AG08396 (cell line): ENCODE results near the gene HLA-DRB5.
"Not testable (repeated sequence)": the region's sequence is repeated elsewhere in the genome, so short reads cannot be mapped to it uniquely, and the experiment has no call there.

ENCODE experiments used
- DNase-seq: peaks from one replicate; pipeline ENCODE4 v3.0.0; 2012; ENCODE audit warnings: low spot score, mixed read lengths

Gene HLA-DRB5

DNA sequence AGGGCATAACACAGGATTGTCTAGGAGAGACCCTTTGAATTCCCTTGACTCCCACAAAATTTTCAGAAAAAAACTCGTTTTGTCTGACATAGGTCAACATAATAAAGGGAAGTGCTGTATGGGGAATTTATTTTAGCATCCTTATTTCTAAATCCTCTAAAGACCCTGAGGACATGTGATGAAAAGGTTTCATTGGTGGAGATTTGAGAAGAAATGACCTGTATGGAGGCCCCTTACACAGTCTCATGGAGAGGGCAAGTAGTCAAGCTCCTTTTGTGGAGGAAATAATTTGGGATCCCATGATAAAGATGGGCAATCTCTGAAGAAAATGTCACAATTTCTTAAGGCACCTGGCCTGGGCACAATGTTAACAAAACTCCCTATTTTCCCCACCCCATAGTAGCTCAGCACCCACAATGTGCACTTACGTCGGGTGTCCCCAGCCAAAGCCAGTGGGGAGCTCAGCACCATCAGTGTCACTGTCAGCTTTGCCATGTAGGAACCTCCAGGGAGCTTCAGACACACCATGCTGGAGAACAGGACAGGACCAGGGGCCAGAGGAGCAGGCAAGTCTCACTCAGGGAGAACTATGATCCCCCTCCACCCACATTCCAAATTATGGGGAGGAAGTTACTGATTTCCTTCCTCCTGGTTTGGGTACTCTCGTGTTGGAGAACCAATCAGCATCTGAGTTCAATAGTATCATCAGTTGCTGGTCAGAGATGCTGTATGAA lies at the start of gene HLA-DRB5:
Gene HLA-DRB5, minus strand, starts transcription at position 591 of the 734 bp plus-strand sequence. Its CDS starts 63 bp downstream, at position 528.
- no peak for DNase-seq

- no peak for DNase-seq
Measured at GRCh38 chr6:32578962-32579361, 48.9 kb upstream of the HLA-DRB5 start.

- not testable (repeated sequence) for DNase-seq
Measured at GRCh38 chr6:32577493-32577892, 47.4 kb upstream of the HLA-DRB5 start.

DNA sequence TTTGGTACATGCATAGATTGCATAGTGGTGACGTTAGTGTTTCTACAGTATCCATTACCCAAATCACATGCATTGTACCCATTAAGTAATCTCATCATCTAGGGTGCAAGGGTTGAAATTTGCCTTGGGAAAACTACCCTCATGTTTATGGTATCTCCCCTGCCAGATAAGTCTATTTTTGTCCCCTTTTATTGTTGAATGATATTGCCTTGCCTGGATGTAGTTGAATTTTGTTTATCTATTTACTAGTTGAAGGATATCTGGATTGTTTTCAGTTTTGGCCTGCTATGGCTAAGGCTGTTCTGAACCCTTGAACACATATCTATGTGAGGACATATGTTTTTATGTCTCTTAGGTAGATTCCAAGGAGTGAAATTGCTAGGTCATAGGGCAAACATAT lies 46.2 kb upstream of the HLA-DRB5 start:
- DNase-seq = no peak

- no peak for DNase-seq
Measured at GRCh38 chr6:32570363-32570905, 40.3 kb upstream of the HLA-DRB5 start.

DNA sequence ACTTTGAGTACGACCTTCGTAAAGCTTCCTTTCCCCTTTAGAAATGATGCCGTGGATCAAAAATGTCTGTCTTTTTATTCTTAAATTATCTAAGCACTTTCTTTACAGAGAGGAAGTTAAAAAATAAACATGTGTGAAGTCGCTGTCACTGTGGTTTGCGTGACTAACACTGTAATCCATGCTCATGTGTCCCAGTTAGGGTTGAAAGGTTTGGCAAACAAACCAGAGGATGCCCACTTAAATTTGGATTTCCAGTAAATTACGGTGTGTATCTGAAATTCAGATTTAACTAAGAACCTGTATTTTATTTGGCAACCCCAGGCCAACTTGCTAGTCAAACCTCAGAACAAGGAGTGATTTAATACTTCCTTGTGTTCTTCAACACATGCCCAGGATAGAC lies 38.5 kb upstream of the HLA-DRB5 start:
- DNase-seq = no peak

DNA sequence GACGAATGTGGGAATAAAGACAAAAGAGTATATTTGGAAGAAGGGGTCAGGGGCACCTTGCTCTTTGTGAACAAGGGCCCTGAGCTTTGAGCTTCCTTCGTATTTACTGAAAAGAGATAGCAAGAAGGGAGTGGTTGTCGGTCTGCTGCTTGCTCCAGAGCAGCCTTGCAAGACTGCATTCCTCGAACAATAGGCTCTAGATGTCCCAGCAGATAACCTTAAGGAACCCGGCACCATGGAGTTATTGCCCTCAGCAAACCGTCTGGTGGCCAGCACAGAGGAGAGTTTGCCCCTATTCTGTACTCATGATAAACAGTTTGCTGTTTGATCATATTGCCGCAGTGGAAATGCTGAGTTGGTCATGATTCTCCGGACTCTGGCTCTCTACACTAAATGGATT lies 36.9 kb upstream of the HLA-DRB5 start:
- DNase-seq = no peak

- DNase-seq = no peak
Measured at GRCh38 chr6:32565511-32565910, 35.4 kb upstream of the HLA-DRB5 start.

- DNase-seq = no peak
Measured at GRCh38 chr6:32562940-32563339, 32.9 kb upstream of the HLA-DRB5 start.

- no peak for DNase-seq
Measured at GRCh38 chr6:32559747-32560146, 29.7 kb upstream of the HLA-DRB5 start.

DNA sequence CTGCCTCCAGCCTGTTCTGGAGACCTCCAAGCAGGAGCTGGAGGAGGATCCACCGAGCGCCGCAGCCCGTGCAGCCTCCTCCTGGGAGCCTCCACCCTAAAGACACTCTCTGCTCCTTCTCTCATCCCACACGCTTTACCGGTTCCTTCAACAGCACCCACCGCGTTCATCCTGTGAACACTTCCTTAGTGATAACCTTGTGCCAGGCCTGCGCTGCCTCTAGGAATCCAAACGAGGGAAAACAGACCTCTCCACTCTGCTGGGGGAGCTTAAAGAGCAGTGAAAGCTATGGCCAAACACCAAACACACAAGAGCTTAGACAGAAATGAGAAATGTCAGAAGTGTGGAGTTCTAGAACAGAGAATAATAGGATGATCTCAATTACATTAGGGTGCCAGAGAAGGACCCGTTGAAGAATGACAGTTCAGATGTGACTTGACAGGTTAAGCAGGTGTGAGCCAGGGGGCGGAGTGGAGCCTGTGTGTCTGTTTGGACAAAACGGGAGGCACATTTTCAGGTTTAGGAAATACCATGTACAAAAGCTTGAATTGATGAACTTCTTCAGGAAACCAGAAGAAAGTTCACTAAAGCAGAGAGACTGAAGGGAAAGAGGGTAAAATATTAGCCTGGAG lies 28.5 kb upstream of the HLA-DRB5 start:
- DNase-seq = no peak

DNA sequence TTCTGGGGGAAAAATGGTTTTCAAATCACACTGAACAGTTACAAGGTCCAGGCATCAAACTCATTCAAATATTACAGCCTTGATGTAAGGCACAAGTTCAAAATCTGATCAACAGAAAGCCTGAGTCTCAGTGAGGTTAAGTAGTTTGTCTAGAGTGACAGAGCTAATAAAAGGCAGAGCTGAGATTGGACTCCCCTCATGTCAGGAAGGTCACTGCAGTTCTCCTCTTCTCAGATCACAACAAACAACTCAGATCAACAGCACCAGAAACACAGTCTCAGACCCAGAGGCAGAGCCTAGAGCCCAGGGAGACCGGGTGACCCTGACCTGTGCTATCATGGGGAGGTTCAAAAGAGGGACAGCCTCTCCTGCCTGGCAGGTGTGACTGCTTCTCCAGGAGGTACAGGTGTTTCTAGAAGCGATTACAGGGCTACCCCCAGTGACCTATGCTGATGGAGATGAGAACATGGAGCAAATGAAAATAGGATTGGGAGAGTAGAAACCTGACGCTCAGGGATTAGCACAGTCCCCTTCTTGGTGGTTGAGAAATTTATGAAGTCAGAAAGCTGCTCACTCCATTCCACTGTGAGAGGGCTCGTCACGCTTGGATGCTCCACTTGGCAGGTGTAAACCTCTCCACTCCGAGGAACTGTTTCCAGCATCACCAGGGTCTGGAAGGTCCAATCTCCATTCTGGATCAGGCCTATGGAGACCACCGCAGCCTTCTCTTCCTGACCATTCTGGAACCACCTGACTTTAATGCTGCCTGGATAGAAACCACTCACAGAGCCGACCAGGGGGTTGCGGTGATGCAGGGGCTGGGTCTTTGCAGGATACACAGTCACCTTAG lies 24.3 kb upstream of the HLA-DRB5 start:
- DNase-seq = no peak

- no peak for DNase-seq
Measured at GRCh38 chr6:32553037-32553742, 23.1 kb upstream of the HLA-DRB5 start.

- DNase-seq = no peak
Measured at GRCh38 chr6:32551410-32551809, 21.3 kb upstream of the HLA-DRB5 start.

GRCh38 chr6:32539839-32540238 lies 9.8 kb upstream of the HLA-DRB5 start:
- no peak for DNase-seq

DNA sequence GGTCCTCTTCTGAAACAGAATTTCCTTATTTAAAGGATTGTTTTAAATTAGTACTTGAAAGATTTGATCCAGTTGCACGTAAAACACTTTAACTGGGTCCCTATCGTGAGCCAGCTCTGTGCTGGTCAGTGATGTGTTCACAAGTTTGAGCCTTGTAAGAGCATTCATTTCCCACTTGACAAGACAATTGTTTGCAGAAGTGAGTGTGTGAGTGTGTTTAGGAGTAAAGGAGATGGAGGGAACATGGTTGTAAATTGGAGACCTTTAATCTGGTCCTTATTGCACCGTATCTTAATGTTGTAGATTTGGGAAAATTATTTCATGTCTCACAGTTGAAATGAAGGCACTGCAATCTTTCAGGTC lies 325 bp upstream of the HLA-DRB5 start:
- DNase-seq = not testable (repeated sequence)

GRCh38 chr6:32522302-32523047 lies 7.6 kb downstream of the HLA-DRB5 start:
- no peak for DNase-seq

DNA sequence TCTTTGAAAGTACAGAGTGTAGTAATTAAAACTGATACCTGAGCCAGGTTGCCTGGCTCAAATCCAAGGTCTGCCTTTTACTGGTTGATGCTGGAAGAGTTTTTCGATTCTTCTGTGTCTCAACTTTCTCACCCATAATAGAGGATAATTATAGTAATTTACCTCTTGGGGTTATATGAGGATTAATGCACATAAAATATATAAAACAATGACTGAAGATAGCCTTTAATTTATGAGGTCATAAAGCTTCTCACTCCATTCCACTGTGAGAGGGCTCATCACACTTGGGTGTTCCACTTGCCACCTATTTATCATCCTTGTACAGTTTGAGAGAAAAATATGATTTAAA lies 10.2 kb downstream of the HLA-DRB5 start:
- no peak for DNase-seq

DNA sequence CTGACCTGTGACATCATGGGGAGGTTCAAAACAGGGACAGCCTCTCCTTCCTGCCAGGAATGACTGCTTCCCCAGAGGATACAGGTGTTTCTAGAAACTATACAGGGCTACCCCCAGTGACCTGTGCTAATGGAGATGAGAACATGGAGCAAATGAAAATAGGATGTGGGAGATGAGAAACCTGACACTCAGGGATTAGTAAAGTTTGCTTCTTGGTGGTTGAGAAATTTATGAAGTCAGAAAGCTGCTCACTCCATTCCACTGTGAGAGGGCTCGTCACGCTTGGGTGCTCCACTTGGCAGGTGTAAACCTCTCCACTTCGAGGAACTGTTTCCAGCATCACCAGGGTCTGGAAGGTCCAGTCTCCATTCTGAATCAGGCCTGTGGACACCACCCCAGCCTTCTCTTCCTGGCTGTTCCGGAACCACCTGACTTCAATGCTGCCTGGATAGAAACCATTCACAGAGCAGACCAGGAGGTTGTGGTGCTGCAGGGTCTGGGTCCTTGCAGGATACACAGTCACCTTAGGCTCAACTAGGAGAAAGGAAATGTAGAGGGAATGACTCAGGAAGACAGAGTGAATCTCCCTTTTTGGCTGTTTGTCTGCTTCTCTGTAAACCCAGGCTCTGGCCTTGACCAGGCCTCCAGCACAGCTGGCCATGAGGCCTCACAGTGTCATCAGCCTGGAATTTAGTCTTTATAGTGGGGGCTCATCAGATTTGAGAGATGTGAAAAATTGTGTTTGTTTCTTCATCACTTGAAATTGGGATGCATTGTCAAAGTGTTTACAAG lies 10.8 kb downstream of the HLA-DRB5 start:
- no peak for DNase-seq

DNA sequence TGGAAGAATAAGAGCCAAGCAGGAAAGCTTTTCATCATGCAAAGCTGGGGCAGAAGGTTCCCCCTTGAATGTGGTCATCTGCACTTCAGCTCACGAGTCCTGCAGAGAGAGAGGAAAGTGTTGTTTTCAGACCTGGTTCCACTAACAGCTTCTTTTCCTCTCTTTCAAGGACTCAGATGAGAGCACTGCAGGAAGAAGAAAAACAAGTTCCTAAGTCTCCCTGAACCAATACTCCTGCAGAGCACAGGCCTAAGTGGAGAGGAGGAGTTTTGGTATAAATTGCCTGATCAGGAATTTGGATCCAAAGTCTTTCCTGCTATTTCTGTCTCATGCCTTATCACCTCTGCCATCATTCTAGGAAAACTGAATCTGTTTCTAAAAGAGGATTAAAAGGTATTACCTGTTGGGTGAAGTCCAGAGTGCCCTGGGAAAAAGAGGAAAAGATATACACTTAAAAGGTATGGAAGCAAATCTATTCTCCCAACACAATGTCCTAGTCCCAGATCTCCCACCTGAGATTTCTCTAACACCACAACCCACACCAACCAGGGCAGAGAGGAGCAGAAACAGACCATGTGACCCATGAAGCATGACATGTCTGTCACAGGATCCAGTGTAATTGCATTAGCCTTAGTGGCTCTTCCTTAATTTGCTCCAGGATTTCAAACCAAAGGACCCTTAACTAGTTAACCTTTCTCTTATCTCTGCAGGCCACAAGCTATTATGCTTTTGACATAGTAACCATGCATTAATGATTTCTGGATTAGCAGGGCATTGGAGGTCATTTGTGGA lies 12.2 kb downstream of the HLA-DRB5 start:
- no peak for DNase-seq
